K562 (cell line): ENCODE measurements around the gene CREB3L2. TPM values are rescaled to one million over a fixed set of nuclear protein-coding genes. Genes with fewer than 3 reads are reported as not detected.
A peak's percentile ranks its signal among the peaks of the same experiment; 100 is the strongest.

Source experiments
- AFF1 ChIP-seq, 2 experiments: fragments of 450-650 bp; IDR thresholded peaks; 2 replicates each; pipeline ENCODE4 v1.6.1; 2018; ENCODE audit warnings: mild to moderate bottlenecking in 2 of 2, low read depth in 1 of 2; ENCODE audit not compliant: partially characterized antibody in 2 of 2
- ATF3 ChIP-seq, 2 experiments: fragments of 450-650 bp in 1 of 2; sonication (generic) in 1 of 2; formaldehyde crosslinking in 1 of 2; IDR thresholded peaks in 1 of 2; conservative IDR thresholded peaks in 1 of 2; 2 replicates each; pipeline versions ENCODE4 v1.6.1 to v1.8.1; 2016 to 2023; ENCODE audit warnings: mild to moderate bottlenecking in 2 of 2, moderate library complexity in 2 of 2, inconsistent platforms in 1 of 2, missing genetic modification reagents in 1 of 2
- CAMTA2 ChIP-seq: fragments of 250-450 bp; sonication (Bioruptor Pico); conservative IDR thresholded peaks from 2 replicates; pipeline ENCODE4 v1.5.1; 2022
- CHD4 ChIP-seq: fragments of 200-600 bp; sonication (generic); IDR thresholded peaks from 3 replicates; pipeline ENCODE4 v1.6.1; 2012; ENCODE audit warnings: low read depth, mild to moderate bottlenecking, mixed read lengths, low read length, inconsistent platforms; ENCODE audit not compliant: insufficient read depth, insufficient replicate concordance, poor library complexity, severe bottlenecking
- EGR1 ChIP-seq: fragments of 450-650 bp; conservative IDR thresholded peaks from 2 replicates; pipeline ENCODE4 v1.6.1; 2017; ENCODE audit warnings: mild to moderate bottlenecking
- ETV5 ChIP-seq: sonication (generic); formaldehyde crosslinking; IDR thresholded peaks from 2 replicates; pipeline ENCODE4 v1.4.0; 2020; ENCODE audit warnings: low read depth, mild to moderate bottlenecking, missing genetic modification reagents
- FOS ChIP-seq: IDR thresholded peaks from 3 replicates; pipeline ENCODE4 v1.6.1; 2011; ENCODE audit not compliant: insufficient read length; ENCODE audit errors: extremely low read depth
- FOXJ3 ChIP-seq: sonication (generic); formaldehyde crosslinking; IDR thresholded peaks from 2 replicates; pipeline ENCODE4 v1.4.0; 2020; ENCODE audit warnings: mild to moderate bottlenecking, missing genetic modification reagents
- HLTF ChIP-seq: fragments of 450-650 bp; IDR thresholded peaks from 2 replicates; pipeline ENCODE4 v1.6.1; 2016
- NELFE ChIP-seq: IDR thresholded peaks from 2 replicates; pipeline ENCODE4 v1.6.1; 2011; ENCODE audit warnings: mild to moderate bottlenecking; ENCODE audit not compliant: insufficient read depth, insufficient read length
- NFRKB ChIP-seq: fragments of 450-650 bp; IDR thresholded peaks from 2 replicates; pipeline ENCODE4 v1.6.1; 2016; ENCODE audit warnings: low read depth
- RBM34 ChIP-seq: fragments of 200-400 bp; formaldehyde crosslinking; IDR thresholded peaks from 2 replicates; pipeline ENCODE4 v1.6.1; 2018; ENCODE audit warnings: low read length, borderline replicate concordance; ENCODE audit not compliant: insufficient read depth
- RCOR1 ChIP-seq, 2 experiments: IDR thresholded peaks; 2 replicates each; pipeline ENCODE4 v1.6.1; 2012; ENCODE audit warnings: low read depth in 2 of 2, low read length in 2 of 2, borderline replicate concordance in 1 of 2, improper control_type of control experiment in 1 of 2
- RFX5 ChIP-seq: IDR thresholded peaks from 2 replicates; pipeline ENCODE4 v1.6.1; 2011; ENCODE audit warnings: low read depth, mild to moderate bottlenecking, improper control_type of control experiment, low read length
- RHOXF2B ChIP-seq: fragments of 250-450 bp; sonication (Bioruptor Pico); conservative IDR thresholded peaks from 2 replicates; pipeline ENCODE4 v1.5.1; 2021
- SETDB1 ChIP-seq: IDR thresholded peaks from one replicate; pipeline ENCODE4 v1.6.1; 2012; ENCODE audit warnings: low read length, control low read depth, inconsistent platforms
- SIN3B ChIP-seq: fragments of 450-650 bp; IDR thresholded peaks from 2 replicates; pipeline ENCODE4 v1.6.1; 2017; ENCODE audit warnings: low read depth, mild to moderate bottlenecking, moderate library complexity
- SRSF3 ChIP-seq: fragments of 200-400 bp; formaldehyde crosslinking; IDR thresholded peaks from 2 replicates; pipeline ENCODE4 v1.6.1; 2016; ENCODE audit warnings: mild to moderate bottlenecking, low read length, moderate library complexity; ENCODE audit not compliant: insufficient read depth
- ZBTB26 ChIP-seq: fragments of 450-650 bp; formaldehyde crosslinking; IDR thresholded peaks from 2 replicates; pipeline ENCODE4 v1.4.0; 2022; ENCODE audit warnings: missing genetic modification characterization
- ZNF561 ChIP-seq: fragments of 450-650 bp; formaldehyde crosslinking; conservative IDR thresholded peaks from 2 replicates; pipeline ENCODE4 v1.4.0; 2020; ENCODE audit warnings: mild to moderate bottlenecking, moderate library complexity
- ZNF75A ChIP-seq: fragments of 450-650 bp; formaldehyde crosslinking; IDR thresholded peaks from 2 replicates; pipeline ENCODE4 v1.4.0; 2020; ENCODE audit warnings: mild to moderate bottlenecking
- polyA plus RNA-seq, 8 experiments: library from polyadenylated mRNA; depleted of rRNA in 4 of 8; stranded (reverse) in 5 of 8; unstranded in 3 of 8; fragments of >200 nt; fragmentation: Nextera tagmentation in 2 of 8; fragmentation: Illumina TruSeq in 1 of 8; extraction: Ambion mirVana in 2 of 8; extraction: Trizol in 1 of 8; gene quantifications; 2 replicates each; pipeline versions ENCODE4 v1.2.1 to v1.2.3, GENCODE V29; 2011 to 2014; ENCODE audit warnings: inconsistent platforms in 1 of 8, missing spikeins in 1 of 8
- total RNA-seq, 7 experiments: library from RNA; depleted of rRNA in 6 of 7; stranded (reverse); fragments of >200 nt in 6 of 7; fragmentation: Illumina TruSeq in 2 of 7; extraction: Trizol in 2 of 7; gene quantifications; 2 replicates each; pipeline versions ENCODE4 v1.2.1 to v1.2.3, GENCODE V29; 2011 to 2021; ENCODE audit warnings: low replicate concordance in 1 of 7

CREB3L2 gene
- total and polyA plus RNA-seq, 9 of the 15 experiments (the other 6 are each of a cell fraction or from before 2014, with no cell fraction given), result 7.1 to 45.6 (median 15.8) TPM

GRCh38 chr7:137962875-137963507 is 38.9 kb downstream of the CREB3L2 start (continued):
- peak; percentile 94 for TF ChIP-seq ATF3 (IDR thresholded peaks at IDR 0.05)
- peak; percentile 47; the same call in 1 of the 2 replicates for TF ChIP-seq ATF3 (CRISPR knock-in tag; conservative IDR thresholded peaks at IDR 0.05)
- no peak for TF ChIP-seq SETDB1
- no peak for TF ChIP-seq SIN3B
- peak in 1 of 2 experiments; percentile 90 for TF ChIP-seq AFF1 (IDR thresholded peaks at IDR 0.05; ENCODE audit: low read depth in 1 of 2, partially characterized antibody in 2 of 2)
- no peak for TF ChIP-seq RBM34
- TF ChIP-seq NELFE, result no peak
- TF ChIP-seq SRSF3, result no peak
- no peak; the same call in 1 of the 2 replicates for TF ChIP-seq HLTF
- TF ChIP-seq ZNF561 (CRISPR knock-in tag), result no peak
- TF ChIP-seq RCOR1 (IDR thresholded peaks at IDR 0.05; ENCODE audit: borderline replicate concordance in 1 of 2, low read depth in 2 of 2, low read length in 2 of 2), result peak; percentile 61 to 99; a peak in 3 of 4 replicates
- TF ChIP-seq ZNF75A, result no peak
- no peak for TF ChIP-seq RHOXF2B
- no peak for TF ChIP-seq CAMTA2
- no peak for TF ChIP-seq RFX5
- no peak for TF ChIP-seq FOXJ3
- TF ChIP-seq CHD4, result peak; percentile 64
- TF ChIP-seq EGR1, result no peak
- TF ChIP-seq ETV5 (CRISPR knock-in tag), result no peak
- peak; percentile 8; the same call in 1 of the 2 replicates for TF ChIP-seq ZBTB26
- no peak for TF ChIP-seq NFRKB
- TF ChIP-seq FOS, result no peak
